Tibial nerve (tissue), 4 donors: ENCODE results near the gene CD200. TPM values are rescaled to one million over a fixed set of nuclear protein-coding genes. Genes with fewer than 3 reads are reported as not detected.
A peak's percentile ranks its signal among the peaks of the same experiment; 100 is the strongest.

Source experiments
- DNase-seq, 2 donors: peaks; one replicate each; pipeline ENCODE4 v3.0.0-alpha.2; 2019; ENCODE audit warnings: low spot score in 2 of 2
- H3K27ac ChIP-seq, 4 donors: fragments of 200-600 bp; sonication (generic) in 3 of 4; one replicate each; pipeline ENCODE4 v1.5.1; 2017 to 2019; ENCODE audit warnings: mild to moderate bottlenecking in 1 of 4
- H3K27me3 ChIP-seq, 2 donors: fragments of 200-600 bp; sonication (generic) in 1 of 2; one replicate each; pipeline versions ENCODE4 v1.5.1 to v1.6.0; 2017 to 2019
- H3K36me3 ChIP-seq, 3 donors: fragments of 200-600 bp; sonication (generic); one replicate each; pipeline ENCODE4 v1.5.1; 2018 to 2019
- H3K4me1 ChIP-seq, 4 donors: fragments of 200-600 bp; sonication (generic) in 3 of 4; one replicate each; pipeline ENCODE4 v1.5.1; 2017 to 2019
- H3K4me3 ChIP-seq, 4 donors: fragments of 200-600 bp; sonication (generic) in 3 of 4; one replicate each; pipeline ENCODE4 v1.5.1; 2017 to 2019; ENCODE audit warnings: mild to moderate bottlenecking in 1 of 4, moderate library complexity in 1 of 4
- H3K9me3 ChIP-seq, 4 donors: fragments of 200-600 bp; sonication (generic) in 3 of 4; one replicate each; pipeline ENCODE4 v1.5.1; 2017 to 2019
- EP300 ChIP-seq, 2 donors: sonication (generic); formaldehyde crosslinking; IDR thresholded peaks; one replicate each; pipeline ENCODE4 v1.6.1; 2017; ENCODE audit warnings: antibody characterized with exemption in 2 of 2, mild to moderate bottlenecking in 1 of 2
- POLR2A ChIP-seq, 2 donors: fragments of 450-650 bp; IDR thresholded peaks; one replicate each; pipeline ENCODE4 v1.6.1; 2017; ENCODE audit warnings: antibody characterized with exemption in 2 of 2, mild to moderate bottlenecking in 2 of 2, moderate library complexity in 2 of 2
- WGBS, 2 donors: methylation state at CpG; one replicate each; pipeline ENCODE4 v1.1.5; 2018; 5-methylcytosine and 5-hydroxymethylcytosine counted together
- total RNA-seq, 4 donors: library from RNA; depleted of rRNA; stranded (reverse); fragments of >200 nt; gene quantifications; one replicate each; pipeline ENCODE4 v1.1.0, GENCODE V29; 2016
- TF ChIP-seq, protein P1 (sequence below), 5 experiments: fragments of 200-600 bp in 3 of 5; fragments of 450-650 bp in 2 of 5; sonication (generic) in 3 of 5; IDR thresholded peaks; one replicate each; pipeline ENCODE4 v1.5.1; 2016 to 2019; ENCODE audit warnings: antibody characterized with exemption in 5 of 5, mild to moderate bottlenecking in 3 of 5, moderate library complexity in 2 of 5

Gene CD200
- total RNA-seq, 4 donors from 2014 or later, result 4.5 to 12.6 (median 8.7) TPM

DNA sequence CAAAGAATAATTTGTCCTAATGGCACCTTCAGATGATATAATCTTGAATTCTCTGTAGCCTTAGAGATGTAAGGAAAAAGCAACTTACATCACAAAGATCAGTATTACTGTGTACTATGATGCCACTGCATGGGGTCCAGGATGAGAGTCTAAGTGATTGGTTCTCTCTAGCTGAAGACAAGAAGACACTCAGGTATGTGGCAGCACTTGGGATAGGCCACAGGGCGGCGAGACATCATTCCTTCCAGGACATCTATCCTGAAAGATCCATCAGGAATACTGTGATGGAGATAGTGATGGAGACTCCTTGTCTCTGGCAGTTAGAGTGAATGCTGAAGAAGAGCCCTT, 2.5 kb downstream of the CD200 start:
- no peak for DNase-seq
- no peak overlapping the region for H3K4me3 ChIP-seq
- H3K9me3 ChIP-seq, result no peaks in the 10 kb centered on the region
- H3K4me1 ChIP-seq, result peaks cover 0 to 65% (median 4%) of the 10 kb centered on the region in 4 donors
- TF ChIP-seq EP300 (IDR thresholded peaks at IDR 0.05), result no peak
- no peak for TF ChIP-seq POLR2A (IDR thresholded peaks at IDR 0.05)
- TF ChIP-seq, protein P1, sequence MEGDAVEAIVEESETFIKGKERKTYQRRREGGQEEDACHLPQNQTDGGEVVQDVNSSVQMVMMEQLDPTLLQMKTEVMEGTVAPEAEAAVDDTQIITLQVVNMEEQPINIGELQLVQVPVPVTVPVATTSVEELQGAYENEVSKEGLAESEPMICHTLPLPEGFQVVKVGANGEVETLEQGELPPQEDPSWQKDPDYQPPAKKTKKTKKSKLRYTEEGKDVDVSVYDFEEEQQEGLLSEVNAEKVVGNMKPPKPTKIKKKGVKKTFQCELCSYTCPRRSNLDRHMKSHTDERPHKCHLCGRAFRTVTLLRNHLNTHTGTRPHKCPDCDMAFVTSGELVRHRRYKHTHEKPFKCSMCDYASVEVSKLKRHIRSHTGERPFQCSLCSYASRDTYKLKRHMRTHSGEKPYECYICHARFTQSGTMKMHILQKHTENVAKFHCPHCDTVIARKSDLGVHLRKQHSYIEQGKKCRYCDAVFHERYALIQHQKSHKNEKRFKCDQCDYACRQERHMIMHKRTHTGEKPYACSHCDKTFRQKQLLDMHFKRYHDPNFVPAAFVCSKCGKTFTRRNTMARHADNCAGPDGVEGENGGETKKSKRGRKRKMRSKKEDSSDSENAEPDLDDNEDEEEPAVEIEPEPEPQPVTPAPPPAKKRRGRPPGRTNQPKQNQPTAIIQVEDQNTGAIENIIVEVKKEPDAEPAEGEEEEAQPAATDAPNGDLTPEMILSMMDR (IDR thresholded peaks at IDR 0.05), result no peak
- 95 to 100% methylated on average over 2 of the region's 2 CpGs for WGBS, 2 donors
- H3K27me3 ChIP-seq, result no peaks in the 10 kb centered on the region
- peak overlapping the region in 3 of 4 donors; percentile 74 to 95 (median 94) for H3K27ac ChIP-seq
- no peaks in the 10 kb centered on the region for H3K36me3 ChIP-seq

DNA sequence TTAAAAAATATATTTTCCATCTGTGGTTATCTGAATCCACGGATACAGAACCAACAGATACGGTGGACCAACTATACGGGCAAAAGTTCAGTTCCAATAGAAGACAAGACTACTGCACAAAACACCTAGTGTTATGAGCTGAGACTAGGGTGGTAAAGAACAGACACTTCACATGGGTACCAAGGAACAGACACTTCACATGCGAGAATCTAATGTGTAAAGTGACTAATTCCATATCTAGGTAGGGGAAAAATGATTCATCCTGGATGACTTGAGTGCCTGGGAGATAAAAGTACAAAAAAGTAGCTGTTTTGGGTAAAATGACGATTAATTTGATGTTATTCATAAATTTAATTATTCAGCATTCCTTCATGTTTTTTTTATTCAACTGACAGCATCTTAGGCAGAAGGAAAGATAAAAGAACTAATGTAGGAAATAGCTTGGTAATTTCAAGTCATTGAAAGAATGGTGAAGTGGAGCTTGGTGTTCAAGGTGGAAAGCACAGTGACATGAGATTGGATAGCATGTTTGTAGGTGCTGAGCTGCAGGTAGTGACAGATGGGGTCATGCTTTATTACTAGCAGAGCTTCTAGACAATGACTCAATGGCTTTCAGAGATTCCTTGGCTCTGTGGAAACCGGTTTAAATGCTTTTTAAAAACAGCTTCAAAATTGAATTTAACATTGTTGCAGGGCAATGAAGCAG, 5.2 kb downstream of the CD200 start:
- H3K9me3 ChIP-seq, result peaks cover 0 to 3% (median under 1%) of the 10 kb centered on the region in 4 donors
- H3K4me3 ChIP-seq, result no peak overlapping the region
- H3K27ac ChIP-seq, result peak overlapping the region in 3 of 4 donors; percentile 4 to 94 (median 50)
- no peaks in the 10 kb centered on the region for H3K27me3 ChIP-seq
- TF ChIP-seq, protein P1 (IDR thresholded peaks at IDR 0.05), result no peak
- TF ChIP-seq POLR2A (IDR thresholded peaks at IDR 0.05) (no peak), EP300 (IDR thresholded peaks at IDR 0.05) (no peak)
- no peak for DNase-seq
- 55 to 66% methylated on average over 6 of the region's 6 CpGs for WGBS, 2 donors
- peaks cover 0 to 2% (median 0%) of the 10 kb centered on the region in 3 donors for H3K36me3 ChIP-seq
- peaks cover 0 to 61% (median 4%) of the 10 kb centered on the region in 4 donors for H3K4me1 ChIP-seq

DNA sequence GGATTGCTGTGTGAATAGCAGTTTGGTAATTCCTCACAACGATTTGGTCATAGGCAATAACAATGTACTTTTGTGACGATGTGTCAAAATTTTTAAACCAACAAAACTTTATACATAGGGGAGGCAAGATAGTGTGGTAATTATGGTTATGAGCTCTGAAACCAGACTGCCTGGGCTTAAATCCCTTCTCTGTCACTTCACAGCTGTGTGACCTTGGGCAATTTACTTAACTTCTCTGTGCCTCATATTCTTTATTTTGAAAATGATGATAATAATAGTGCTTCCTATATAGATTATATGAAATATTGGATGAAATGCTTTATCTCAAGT, 5.7 kb downstream of the CD200 start:
- H3K4me1 ChIP-seq, result peaks cover 0 to 61% (median 4%) of the 10 kb centered on the region in 4 donors
- H3K4me3 ChIP-seq, result no peak overlapping the region
- H3K9me3 ChIP-seq, result peaks cover 0 to 8% (median 2%) of the 10 kb centered on the region in 4 donors
- DNase-seq, result no peak
- peaks cover 0 to 5% (median 0%) of the 10 kb centered on the region in 3 donors for H3K36me3 ChIP-seq
- peak overlapping the region in 2 of 4 donors; percentile 50 to 94 for H3K27ac ChIP-seq
- TF ChIP-seq, protein P1 (IDR thresholded peaks at IDR 0.05), result no peak
- TF ChIP-seq POLR2A (IDR thresholded peaks at IDR 0.05) (no peak), EP300 (IDR thresholded peaks at IDR 0.05) (no peak)
- 57% methylated on average over 2 of the region's 2 CpGs for WGBS, 2 donors
- H3K27me3 ChIP-seq, result no peaks in the 10 kb centered on the region

DNA sequence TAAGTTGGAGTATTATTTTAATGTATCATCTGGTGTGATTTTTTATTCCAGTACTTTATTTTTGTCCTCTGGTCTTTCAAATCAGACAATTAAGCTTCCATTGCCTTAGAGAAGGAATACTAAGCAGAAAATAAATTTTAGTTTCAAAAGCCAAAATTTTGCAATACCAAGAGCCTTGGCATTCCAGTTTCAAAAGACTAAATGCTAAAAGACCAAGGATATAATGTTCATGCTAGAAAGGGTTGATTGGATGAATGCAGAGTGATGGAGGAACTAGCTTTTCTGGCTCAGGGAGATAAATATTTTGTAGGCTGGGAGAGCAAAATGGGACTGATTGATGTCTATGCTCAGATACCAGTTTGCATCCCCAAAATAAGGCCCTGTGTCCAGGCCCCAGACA, 6.2 kb downstream of the CD200 start:
- Histone ChIP-seq H3K4me3 (no peak overlapping the region), H3K27me3 (no peaks in the 10 kb centered on the region), H3K9me3 (peaks cover 0 to 10% (median 2%) of the 10 kb centered on the region in 4 donors), H3K27ac (peak overlapping the region in 2 of 4 donors; percentile 50 to 94), H3K4me1 (peaks cover 0 to 61% (median 4%) of the 10 kb centered on the region in 4 donors), H3K36me3 (peaks cover 0 to 6% (median 0%) of the 10 kb centered on the region in 3 donors)
- TF ChIP-seq, protein P1 (IDR thresholded peaks at IDR 0.05), result no peak
- no peak for DNase-seq

DNA sequence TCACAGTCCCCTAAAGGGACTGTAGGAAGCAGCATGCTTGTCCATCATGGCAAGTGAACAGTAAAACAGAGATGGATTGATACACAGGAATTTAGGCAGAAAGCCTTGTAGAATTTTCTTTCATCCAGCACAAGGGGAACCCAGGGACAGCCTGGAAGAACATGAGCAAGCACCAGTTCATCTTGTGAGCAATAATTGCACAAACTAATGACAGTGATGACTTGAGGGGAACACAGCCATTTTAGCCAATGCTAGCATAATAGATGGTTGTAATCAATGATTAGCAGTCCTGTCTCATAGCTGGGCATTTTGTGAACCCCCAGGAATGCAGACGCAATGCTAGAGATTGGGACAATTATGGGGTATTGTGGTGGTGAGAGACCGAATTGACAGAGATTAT, 6.7 kb downstream of the CD200 start:
- peak overlapping the region in 2 of 4 donors; percentile 41 to 94 for H3K27ac ChIP-seq
- no peak for TF ChIP-seq EP300 (IDR thresholded peaks at IDR 0.05)

More for the DNA sequence above, 6.7 kb downstream of the CD200 start:
- no peak for DNase-seq
- peaks cover 0 to 60% (median 4%) of the 10 kb centered on the region in 4 donors for H3K4me1 ChIP-seq
- H3K4me3 ChIP-seq, result no peak overlapping the region
- peaks cover 0 to 10% (median 2%) of the 10 kb centered on the region in 4 donors for H3K9me3 ChIP-seq
- no peaks in the 10 kb centered on the region for H3K27me3 ChIP-seq
- 44 to 59% methylated on average over 2 of the region's 2 CpGs for WGBS, 2 donors
- H3K36me3 ChIP-seq, result peaks cover 0 to 11% (median 0%) of the 10 kb centered on the region in 3 donors
